AG10803 (cell line): ENCODE results near the gene ZNF775.

Source experiments
- DNase-seq: peaks from one replicate; pipeline ENCODE4 v3.0.0; 2010; ENCODE audit warnings: low read depth
- H3K4me3 ChIP-seq: 2 replicates; pipeline ENCODE4 v1.5.1; 2011; ENCODE audit warnings: mild to moderate bottlenecking, low read length, control low read depth
- TF ChIP-seq, protein P1 (sequence below): conservative IDR thresholded peaks from 2 replicates; pipeline ENCODE4 v1.5.1; 2011; ENCODE audit warnings: mild to moderate bottlenecking, low read length, control low read depth, inconsistent platforms

Gene ZNF775

DNA sequence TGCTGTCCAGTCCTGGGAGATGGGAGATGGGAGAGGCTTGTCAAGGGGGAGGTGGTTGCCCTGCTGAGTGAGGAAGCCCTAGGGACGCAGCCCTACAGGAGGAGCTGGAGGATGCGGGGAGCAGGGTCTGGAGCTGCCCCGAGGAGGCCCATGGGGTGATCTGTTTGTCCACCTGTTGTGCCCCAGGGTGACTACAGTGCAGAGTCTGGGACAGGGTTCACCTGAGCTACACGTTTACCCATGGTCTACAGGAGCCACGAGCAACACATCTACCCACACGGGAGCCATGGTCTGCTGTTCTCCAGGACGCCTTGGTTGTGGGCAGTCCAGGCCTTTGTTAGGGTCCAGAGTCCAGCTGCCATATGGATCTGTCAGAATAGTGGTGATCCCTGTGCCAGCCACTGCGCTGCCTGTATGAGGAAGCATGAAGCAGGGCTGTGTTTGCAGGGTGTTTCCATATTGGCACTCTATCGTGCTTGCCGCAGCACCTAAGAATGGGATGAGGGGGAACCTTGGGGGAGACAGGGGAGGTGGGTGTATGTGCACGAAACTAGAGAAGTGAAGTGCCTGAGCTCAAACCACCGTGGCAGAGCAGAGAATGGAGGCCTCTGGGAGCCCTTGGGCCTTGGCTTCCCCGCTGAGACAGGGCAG, 23.7 kb downstream of the ZNF775 start:
- TF ChIP-seq, protein P1, sequence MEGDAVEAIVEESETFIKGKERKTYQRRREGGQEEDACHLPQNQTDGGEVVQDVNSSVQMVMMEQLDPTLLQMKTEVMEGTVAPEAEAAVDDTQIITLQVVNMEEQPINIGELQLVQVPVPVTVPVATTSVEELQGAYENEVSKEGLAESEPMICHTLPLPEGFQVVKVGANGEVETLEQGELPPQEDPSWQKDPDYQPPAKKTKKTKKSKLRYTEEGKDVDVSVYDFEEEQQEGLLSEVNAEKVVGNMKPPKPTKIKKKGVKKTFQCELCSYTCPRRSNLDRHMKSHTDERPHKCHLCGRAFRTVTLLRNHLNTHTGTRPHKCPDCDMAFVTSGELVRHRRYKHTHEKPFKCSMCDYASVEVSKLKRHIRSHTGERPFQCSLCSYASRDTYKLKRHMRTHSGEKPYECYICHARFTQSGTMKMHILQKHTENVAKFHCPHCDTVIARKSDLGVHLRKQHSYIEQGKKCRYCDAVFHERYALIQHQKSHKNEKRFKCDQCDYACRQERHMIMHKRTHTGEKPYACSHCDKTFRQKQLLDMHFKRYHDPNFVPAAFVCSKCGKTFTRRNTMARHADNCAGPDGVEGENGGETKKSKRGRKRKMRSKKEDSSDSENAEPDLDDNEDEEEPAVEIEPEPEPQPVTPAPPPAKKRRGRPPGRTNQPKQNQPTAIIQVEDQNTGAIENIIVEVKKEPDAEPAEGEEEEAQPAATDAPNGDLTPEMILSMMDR = no peak
- no peak for DNase-seq
- no peak overlapping the region for H3K4me3 ChIP-seq

DNA sequence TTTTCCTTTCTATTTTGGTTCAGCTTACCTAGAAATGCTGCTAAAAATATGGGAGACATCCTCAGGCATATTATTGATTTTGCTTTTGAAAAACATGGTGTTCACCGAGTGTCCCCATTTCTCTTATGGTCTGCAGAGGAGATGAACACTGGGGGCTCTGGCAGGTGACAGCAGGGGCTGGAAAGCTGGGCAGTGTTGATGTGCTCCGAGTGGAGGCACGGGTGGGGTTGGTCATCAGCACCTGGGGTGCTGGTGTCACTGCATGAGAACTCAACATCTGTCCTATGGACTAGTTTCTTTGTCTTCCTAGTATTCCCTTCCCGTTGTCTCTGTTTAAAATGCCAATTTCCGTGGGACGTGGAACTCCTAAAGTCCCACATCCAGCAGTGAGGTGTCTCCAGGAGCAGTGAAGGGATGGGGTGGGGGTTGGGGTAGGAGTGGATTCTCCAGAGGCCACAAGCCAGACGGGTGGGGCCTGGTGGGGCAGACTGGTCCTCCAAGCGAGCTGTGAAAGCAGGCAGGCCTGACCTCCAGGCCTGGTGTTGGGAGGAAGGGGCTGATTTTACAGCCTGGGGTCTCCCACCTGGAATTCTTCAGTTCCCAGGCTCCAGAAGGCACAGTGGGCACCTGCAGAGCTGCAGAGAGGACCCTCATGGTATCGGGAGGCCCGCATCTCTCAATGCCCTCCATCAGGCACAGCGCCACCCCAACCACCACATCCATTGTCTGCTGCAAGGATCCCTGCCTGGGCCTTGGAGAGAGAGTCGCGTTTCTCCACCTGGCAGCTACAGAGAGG, 24.4 kb downstream of the ZNF775 start:
- no peak overlapping the region for H3K4me3 ChIP-seq
- TF ChIP-seq, protein P1 = no peak
- no peak for DNase-seq

DNA sequence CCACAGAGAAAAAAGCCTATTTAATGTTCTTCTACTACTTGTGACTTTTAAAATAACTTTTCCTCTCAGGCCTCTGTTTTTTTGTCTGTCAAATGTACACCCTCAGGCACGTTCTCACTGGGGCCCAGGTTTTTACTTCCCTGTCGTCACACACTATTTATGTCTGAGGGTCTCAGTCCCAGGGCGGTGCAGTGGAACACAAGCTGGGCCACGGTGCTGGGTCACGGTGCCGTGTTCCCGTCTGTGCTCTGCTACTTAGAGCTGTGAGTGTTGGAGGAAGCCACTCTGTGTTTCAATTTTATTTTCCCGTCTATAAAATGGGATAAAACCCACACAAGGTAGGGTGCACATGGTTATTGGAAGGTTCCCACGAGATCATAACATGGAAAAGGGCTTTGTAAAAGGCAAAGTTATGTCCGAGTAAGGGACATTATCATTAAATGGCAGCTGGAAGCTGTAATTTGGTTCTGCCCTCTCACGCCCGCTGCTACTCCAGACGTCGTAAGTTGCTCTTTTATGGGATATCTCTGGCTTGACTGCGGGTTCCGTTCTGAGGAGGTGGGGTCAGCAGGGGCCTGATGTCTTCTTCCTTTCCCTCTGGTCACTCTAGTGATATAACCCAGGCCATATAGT, 25.2 kb downstream of the ZNF775 start:
- peak overlapping the region; percentile 73 for H3K4me3 ChIP-seq

DNA sequence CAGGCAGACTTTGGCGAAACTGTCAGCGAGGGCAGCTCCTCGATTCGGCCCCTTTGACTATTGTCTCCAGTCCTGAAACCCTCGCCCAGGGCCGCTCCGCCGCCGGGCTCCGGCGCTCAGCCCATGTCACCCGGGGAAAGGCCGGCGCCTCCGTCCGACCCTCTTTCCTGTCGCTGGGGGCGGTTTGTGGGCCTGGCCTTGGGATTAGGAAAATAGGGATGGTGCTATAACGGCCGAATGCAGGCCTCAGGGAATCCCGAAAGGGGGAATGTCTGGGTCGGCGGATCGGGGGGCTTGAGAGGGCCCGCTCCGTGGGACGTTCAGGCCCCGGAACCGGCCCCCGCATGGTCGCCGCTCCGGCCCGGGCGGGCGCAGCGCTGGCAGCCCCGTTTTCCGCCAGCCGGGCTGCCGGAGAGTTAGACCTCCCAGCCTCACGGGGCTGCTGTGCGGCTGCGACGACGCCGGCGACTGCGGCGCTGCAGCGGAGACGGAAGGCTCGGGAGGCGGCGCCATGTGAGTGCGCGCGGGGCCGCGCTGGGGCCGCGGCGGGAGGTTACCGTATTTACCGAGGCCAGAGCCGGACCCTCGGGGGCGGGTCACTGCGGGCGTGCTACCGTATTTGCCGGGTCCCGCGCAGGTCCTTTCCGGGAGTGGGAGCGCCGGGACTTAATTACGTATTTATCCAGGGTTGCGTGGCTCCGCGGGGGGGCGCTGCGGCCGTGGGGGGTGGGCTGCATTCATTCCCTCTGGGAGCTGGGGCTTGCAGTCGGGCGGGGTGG, 25.9 kb downstream of the ZNF775 start:
- TF ChIP-seq, protein P1 = no peak
- peak overlapping the region; percentile 73 for H3K4me3 ChIP-seq
- peak; percentile 91 for DNase-seq

More for the DNA sequence above, 25.2 kb downstream of the ZNF775 start:
- DNase-seq = peak; percentile 19
- TF ChIP-seq, protein P1 = no peak

DNA sequence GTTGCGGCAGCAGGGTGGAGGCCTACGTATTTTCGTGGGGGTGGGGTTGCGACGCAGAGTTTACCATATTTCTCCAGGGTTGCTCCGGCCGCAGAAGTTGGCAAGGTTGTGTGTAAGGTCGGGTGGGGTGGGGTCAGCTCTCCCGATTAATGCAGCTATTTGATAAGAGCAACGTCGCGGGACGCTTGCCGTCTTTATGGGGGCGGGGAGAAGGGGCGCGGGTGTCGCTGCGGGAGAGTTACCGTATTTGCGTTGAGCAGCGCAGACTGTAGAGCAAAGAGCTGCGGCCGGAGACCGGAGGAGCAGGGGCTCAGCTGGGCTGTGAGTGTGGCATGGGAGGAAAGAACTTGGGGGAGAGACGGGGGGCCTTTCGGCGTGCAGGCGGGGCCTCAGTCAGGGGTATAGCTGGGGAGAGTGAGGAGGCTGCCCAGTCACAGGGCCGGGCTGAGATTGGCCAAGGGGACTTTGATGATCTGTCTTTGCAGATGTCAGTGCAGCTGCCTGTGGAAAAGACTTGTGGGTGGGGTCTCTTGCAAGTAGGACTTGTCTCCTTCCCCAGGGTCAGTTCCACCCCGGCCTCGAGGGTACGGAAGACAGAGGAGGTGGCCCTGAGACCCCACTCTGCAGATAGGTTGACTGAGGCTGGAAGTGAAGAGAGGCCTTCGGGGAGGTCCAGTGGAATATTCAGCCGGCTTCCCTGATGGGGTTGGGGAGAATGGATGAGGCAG, 26.6 kb downstream of the ZNF775 start:
- TF ChIP-seq, protein P1 = peak; percentile 10; the same call in 1 of the 2 replicates
- peak overlapping the region; percentile 73 for H3K4me3 ChIP-seq
- DNase-seq = peak; percentile 27

DNA sequence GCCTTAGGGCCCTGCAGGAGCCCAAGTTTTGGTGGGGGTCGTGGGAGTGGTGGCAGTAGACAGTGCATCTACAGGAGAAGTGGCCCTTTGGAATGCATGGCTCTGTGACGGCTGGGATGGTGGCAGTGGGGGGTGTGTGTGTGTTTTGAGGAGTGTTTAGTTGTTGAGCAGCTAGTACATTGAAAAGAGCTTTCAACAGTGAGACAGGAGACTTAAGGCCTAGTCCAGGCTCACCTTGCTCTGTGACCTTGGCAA, 27.1 kb downstream of the ZNF775 start:
- H3K4me3 ChIP-seq = peak overlapping the region; percentile 73
- TF ChIP-seq, protein P1 = no peak
- DNase-seq = no peak
